HCT116 (cell line): Measurements from ENCODE around the gene CLN6. TPM values are rescaled to one million over a fixed set of nuclear protein-coding genes. Genes with fewer than 3 reads are reported as not detected.

Experiments
- ATAC-seq: fragments of 200-7000 bp; cut with Tn5 transposase; 2 replicates; pipeline ENCODE4 v1.9.1; 2020; ENCODE audit warnings: mild to moderate bottlenecking, moderate library complexity
- BruUV-seq: library from RNA; stranded (reverse); fragments of 400-500 nt; replicated peaks from 2 replicates; lab custom pipeline; 2021; lab: Mats Ljungman, UMichigan
- CTCF ChIA-PET: fragments of 300-600 bp; sonication (Branson Sonifier 250); formaldehyde crosslinking; loops from one replicate; lab custom pipeline; 2021; ENCODE audit warnings: antibody characterized with exemption; lab: Charles Lee
- POLR2A ChIA-PET: fragments of 300-600, 350-600 bp; sonication (Branson Sonifier 250); formaldehyde crosslinking; loops from one replicate; lab custom pipeline; 2021; ENCODE audit warnings: antibody characterized with exemption; lab: Charles Lee
- RAD21 ChIA-PET, 2 experiments: fragments of 300-600 bp; sonication (Branson Sonifier 250); formaldehyde crosslinking; loops; one replicate each; lab custom pipeline; 2023; ENCODE audit warnings: low total read pairs in 2 of 2; ENCODE audit not compliant: uncharacterized antibody in 2 of 2, unreplicated experiment in 2 of 2, low non-redundant PET in 1 of 2; lab: Charles Lee
- DNase-seq: peaks from one replicate; pipeline ENCODE4 v3.0.0-alpha.2; 2010; ENCODE audit warnings: low read depth, low spot score
- H2AFZ ChIP-seq: fragments of 200-600 bp; shearing (Covaris generic), sonication (generic); 2 replicates; pipeline ENCODE4 v1.6.1; 2017; ENCODE audit warnings: low read depth, mixed run types, mixed read lengths, antibody characterized with exemption, low read length; ENCODE audit not compliant: poor library complexity, severe bottlenecking
- H3K27ac ChIP-seq: 2 replicates; pipeline ENCODE4 v1.5.1; 2012; ENCODE audit warnings: low read depth, low read length
- H3K27me3 ChIP-seq: fragments of 200-600 bp; sonication (generic); 2 replicates; pipeline ENCODE4 v1.6.1; 2016; ENCODE audit warnings: mixed run types, low read length, mixed read lengths; ENCODE audit not compliant: insufficient read depth
- H3K36me3 ChIP-seq, 2 experiments: fragments of 200-500 bp in 1 of 2; fragments of 200-600 bp in 1 of 2; sonication (Bioruptor generic) in 1 of 2; sonication (generic) in 1 of 2; 2 replicates each; pipeline versions ENCODE4 v1.5.1 to v1.6.1; 2014 to 2016; ENCODE audit warnings: low read length in 2 of 2, inconsistent platforms in 1 of 2, mixed read lengths in 1 of 2, mixed run types in 1 of 2; ENCODE audit not compliant: insufficient read depth in 2 of 2, control insufficient read depth in 1 of 2
- H3K4me1 ChIP-seq, 2 experiments: fragments of 200-600 bp in 1 of 2; sonication (generic) in 1 of 2; 2 replicates each; pipeline versions ENCODE4 v1.5.1 to v1.6.1; 2012 to 2017; ENCODE audit warnings: low read length in 2 of 2, inconsistent platforms in 1 of 2, mild to moderate bottlenecking in 1 of 2, mixed read lengths in 1 of 2, mixed run types in 1 of 2, moderate library complexity in 1 of 2; ENCODE audit not compliant: insufficient read depth in 2 of 2, control insufficient read depth in 1 of 2
- H3K4me2 ChIP-seq: fragments of 200-600 bp; sonication (generic); 2 replicates; pipeline ENCODE4 v1.6.1; 2017; ENCODE audit warnings: mixed run types, low read length, mixed read lengths
- H3K4me3 ChIP-seq, 2 experiments: fragments of 200-600 bp in 1 of 2; sonication (generic) in 1 of 2; replicated peaks in 1 of 2; 2 replicates each; pipeline ENCODE4 v1.5.1; 2011 to 2016; ENCODE audit warnings: low read length in 2 of 2, control low read depth in 1 of 2, low read depth in 1 of 2, mild to moderate bottlenecking in 1 of 2, mixed read lengths in 1 of 2, mixed run types in 1 of 2
- H3K79me2 ChIP-seq: fragments of 200-600 bp; sonication (generic); 2 replicates; pipeline ENCODE4 v1.6.1; 2017; ENCODE audit warnings: mild to moderate bottlenecking, mixed run types, low read length, moderate library complexity, mixed read lengths; ENCODE audit not compliant: insufficient read depth
- H3K9ac ChIP-seq: fragments of 200-600 bp; sonication (generic); 2 replicates; pipeline ENCODE4 v1.6.1; 2016; ENCODE audit warnings: low read length, mixed read lengths
- H3K9me2 ChIP-seq: fragments of 200-600 bp; sonication (generic), shearing (Covaris generic); 2 replicates; pipeline ENCODE4 v1.6.1; 2017; ENCODE audit warnings: mixed run types, mild to moderate bottlenecking, moderate library complexity; ENCODE audit not compliant: insufficient read depth
- H3K9me3 ChIP-seq, 2 experiments: fragments of 200-500 bp in 1 of 2; fragments of 200-600 bp in 1 of 2; sonication (Bioruptor generic) in 1 of 2; sonication (generic) in 1 of 2; 2 replicates each; pipeline ENCODE4 v1.6.1; 2014 to 2017; ENCODE audit warnings: low read length in 2 of 2, mixed read lengths in 2 of 2, inconsistent platforms in 1 of 2, low read depth in 1 of 2, mild to moderate bottlenecking in 1 of 2, mixed run types in 1 of 2, moderate library complexity in 1 of 2; ENCODE audit not compliant: control insufficient read depth in 1 of 2, insufficient read depth in 1 of 2
- H4K20me1 ChIP-seq: fragments of 200-600 bp; sonication (generic), shearing (Covaris generic); 2 replicates; pipeline ENCODE4 v1.6.1; 2017; ENCODE audit warnings: mixed run types, mild to moderate bottlenecking, moderate library complexity; ENCODE audit not compliant: insufficient read depth
- ATF3 ChIP-seq: IDR thresholded peaks from 2 replicates; pipeline ENCODE4 v1.6.1; 2012
- CBX3 ChIP-seq: IDR thresholded peaks from 2 replicates; pipeline ENCODE4 v1.6.1; 2012; ENCODE audit warnings: low read depth
- CEBPB ChIP-seq: IDR thresholded peaks from 2 replicates; pipeline ENCODE4 v1.6.1; 2012; ENCODE audit warnings: low read depth
- CTCF ChIP-seq, 3 experiments: fragments of 200-600 bp in 1 of 3; sonication (generic) in 1 of 3; IDR thresholded peaks in 2 of 3; conservative IDR thresholded peaks in 1 of 3; 2 replicates each; pipeline ENCODE4 v1.5.1; 2012 to 2017; ENCODE audit warnings: low read depth in 2 of 3, low read length in 2 of 3, antibody characterized with exemption in 1 of 3, borderline replicate concordance in 1 of 3, control low read depth in 1 of 3, mild to moderate bottlenecking in 1 of 3, mixed read lengths in 1 of 3, mixed run types in 1 of 3, moderate library complexity in 1 of 3; ENCODE audit not compliant: insufficient read depth in 1 of 3
- EGR1 ChIP-seq: IDR thresholded peaks from 2 replicates; pipeline ENCODE4 v1.6.1; 2012; ENCODE audit warnings: low read depth
- ELF1 ChIP-seq: IDR thresholded peaks from 2 replicates; pipeline ENCODE4 v1.6.1; 2012; ENCODE audit warnings: low read depth, borderline replicate concordance
- EZH2 ChIP-seq: fragments of 200-600 bp; sonication (generic); IDR thresholded peaks from 2 replicates; pipeline ENCODE4 v1.6.1; 2017; ENCODE audit warnings: antibody characterized with exemption, mixed run types
- EZH2phosphoT487 ChIP-seq: fragments of 200-600 bp; IDR thresholded peaks from 2 replicates; pipeline ENCODE4 v1.6.1; 2018; ENCODE audit warnings: antibody characterized with exemption, borderline replicate concordance
- FOSL1 ChIP-seq: IDR thresholded peaks from 2 replicates; pipeline ENCODE4 v1.6.1; 2012; ENCODE audit warnings: low read depth
- JUND ChIP-seq: IDR thresholded peaks from 2 replicates; pipeline ENCODE4 v1.6.1; 2012
- POLR2A ChIP-seq: IDR thresholded peaks from 2 replicates; pipeline ENCODE4 v1.7.0; 2011; ENCODE audit warnings: borderline replicate concordance; ENCODE audit not compliant: insufficient read depth, insufficient read length; ENCODE audit errors: extremely low read depth
- POLR2AphosphoS5 ChIP-seq: IDR thresholded peaks from 2 replicates; pipeline ENCODE4 v1.6.1; 2011; ENCODE audit warnings: mild to moderate bottlenecking, low read depth, low read length, moderate library complexity
- RAD21 ChIP-seq: IDR thresholded peaks from 2 replicates; pipeline ENCODE4 v1.6.1; 2012; ENCODE audit warnings: low read depth, mild to moderate bottlenecking
- REST ChIP-seq: IDR thresholded peaks from 2 replicates; pipeline ENCODE4 v1.6.1; 2012; ENCODE audit warnings: low read depth
- SIN3A ChIP-seq: IDR thresholded peaks from 2 replicates; pipeline ENCODE4 v1.6.1; 2012; ENCODE audit warnings: low read depth
- SP1 ChIP-seq: IDR thresholded peaks from 2 replicates; pipeline ENCODE4 v1.6.1; 2012; ENCODE audit warnings: low read depth
- SRF ChIP-seq: IDR thresholded peaks from 2 replicates; pipeline ENCODE4 v1.6.1; 2012; ENCODE audit warnings: low read depth
- TCF7L2 ChIP-seq: IDR thresholded peaks from 2 replicates; pipeline ENCODE4 v1.7.0; 2011; ENCODE audit warnings: borderline replicate concordance, inconsistent platforms; ENCODE audit not compliant: insufficient read depth, insufficient read length; ENCODE audit errors: extremely low read depth
- ZBTB33 ChIP-seq: IDR thresholded peaks from 2 replicates; pipeline ENCODE4 v1.6.1; 2011; ENCODE audit warnings: mild to moderate bottlenecking, low read length, moderate library complexity; ENCODE audit not compliant: insufficient replicate concordance; ENCODE audit errors: extremely low read depth
- ZFX ChIP-seq: fragments of 450-650 bp; IDR thresholded peaks from 2 replicates; pipeline ENCODE4 v1.6.1; 2017
- intact Hi-C: fragments of 100-400 bp; cut with micrococcal nuclease; formaldehyde crosslinking; loops from 2 replicates; pipeline ENCODE4 v1.10.0; 2022
- total RNA-seq: library from RNA; stranded (reverse); gene quantifications from one replicate; pipeline ENCODE4 v1.2.1, GENCODE V29; 2021; ENCODE audit not compliant: unreplicated experiment

CLN6 gene
- total RNA-seq, 1 experiment from 2014 or later: 44.1 TPM

GRCh38 chr15:68275165-68275746 lies 45.7 kb upstream of the CLN6 start:
- TF ChIP-seq ZFX (no peak), EZH2phosphoT487 (no peak), ELF1 (no peak), POLR2AphosphoS5 (no peak), SP1 (no peak), RAD21 (no peak), CBX3 (no peak), SRF (no peak), SIN3A (no peak), EGR1 (no peak), REST (no peak), POLR2A (no peak), CTCF (IDR thresholded peaks at IDR 0.05 in 2 of 3, conservative IDR thresholded peaks at IDR 0.05 in 1 of 3; ENCODE audit: borderline replicate concordance in 1 of 3, insufficient read depth in 1 of 3, low read depth in 2 of 3, low read length in 2 of 3) (no peak), ATF3 (no peak), TCF7L2 (no peak), ZBTB33 (no peak), CEBPB (no peak), EZH2 (no peak), JUND (no peak), FOSL1 (no peak)
- TF ChIP-seq, all 23 proteins: peak for 0
- no TSS peak for BruUV-seq
- Histone ChIP-seq H3K27ac (no peak overlapping the region), H2AFZ (no peak overlapping the region), H3K4me2 (no peak overlapping the region), H4K20me1 (peaks cover 13% of the 10 kb centered on the region; the same call in 1 of the 2 replicates), H3K9me2 (no peaks in the 10 kb centered on the region), H3K4me3 (no peak overlapping the region), H3K9me3 (no peaks in the 10 kb centered on the region), H3K79me2 (peaks cover 24% of the 10 kb centered on the region), H3K36me3 (0 out of 4 replicates have a peak, but pooled peaks cover 0 to 6% of the 10 kb centered on the region in 2 experiments), H3K9ac (no peak overlapping the region), H3K27me3 (no peaks in the 10 kb centered on the region), H3K4me1 (peaks cover 40 to 61% of the 10 kb centered on the region in 2 experiments)
- DNase-seq (no peak), ATAC-seq (no peak)
- intact Hi-C loops: no loop called here
- ChIA-PET CTCF (no interaction called here), POLR2A (no interaction called here), RAD21 (no interaction called here)
